ENCODE results near the gene CCR6. TPM values are rescaled to one million over a fixed set of nuclear protein-coding genes. Genes with fewer than 3 reads are reported as not detected.

CCR6 gene
- total RNA-seq, 4 donors from 2014 or later = 0.98 to 2.4 (median 1.2) TPM

DNA sequence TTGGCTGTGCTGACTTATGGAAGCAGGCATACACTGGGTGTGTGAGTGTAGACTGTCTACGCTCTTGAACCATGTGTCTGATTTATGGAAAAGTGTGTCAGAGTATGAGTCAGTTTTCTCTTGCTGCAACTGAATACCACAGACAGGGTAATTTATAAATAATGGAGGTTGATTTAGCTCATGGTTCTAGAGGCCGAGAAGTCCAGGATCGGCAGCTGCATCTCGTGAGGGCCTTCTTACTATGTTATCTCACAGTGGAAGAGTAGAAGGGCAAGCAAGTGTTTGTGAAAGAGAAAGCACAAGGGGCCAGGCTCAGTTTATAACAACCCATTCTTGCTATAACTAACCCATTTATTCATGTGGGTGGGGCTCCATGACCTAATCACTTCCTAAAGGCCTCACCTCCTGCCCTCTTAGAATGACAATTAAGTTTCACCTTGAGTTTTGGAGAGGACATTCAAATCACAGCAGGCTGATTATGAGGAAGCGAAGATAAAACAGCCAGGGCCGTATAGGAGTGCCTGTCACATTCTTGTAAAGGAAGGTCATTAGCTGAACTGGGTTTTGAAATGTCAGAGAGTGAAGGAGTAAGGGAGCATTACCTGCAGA lies 28.1 kb downstream of the CCR6 start:
- TF ChIP-seq POLR2AphosphoS5 (IDR thresholded peaks at IDR 0.05) = no peak
- no peak for TF ChIP-seq EP300 (IDR thresholded peaks at IDR 0.05)
- H3K27me3 ChIP-seq = peaks cover 28% of the 10 kb centered on the region
- peaks cover 5% of the 10 kb centered on the region for H3K4me1 ChIP-seq
- H3K36me3 ChIP-seq = no peaks in the 10 kb centered on the region
- H3K27ac ChIP-seq = no peak overlapping the region
- H3K4me3 ChIP-seq = no peak overlapping the region
- WGBS = 90% methylated on average over 6 of the region's 6 CpGs
- no peaks in the 10 kb centered on the region for H3K9me3 ChIP-seq
- no peak for DNase-seq (ENCODE audit: low spot score in 2 of 2)

DNA sequence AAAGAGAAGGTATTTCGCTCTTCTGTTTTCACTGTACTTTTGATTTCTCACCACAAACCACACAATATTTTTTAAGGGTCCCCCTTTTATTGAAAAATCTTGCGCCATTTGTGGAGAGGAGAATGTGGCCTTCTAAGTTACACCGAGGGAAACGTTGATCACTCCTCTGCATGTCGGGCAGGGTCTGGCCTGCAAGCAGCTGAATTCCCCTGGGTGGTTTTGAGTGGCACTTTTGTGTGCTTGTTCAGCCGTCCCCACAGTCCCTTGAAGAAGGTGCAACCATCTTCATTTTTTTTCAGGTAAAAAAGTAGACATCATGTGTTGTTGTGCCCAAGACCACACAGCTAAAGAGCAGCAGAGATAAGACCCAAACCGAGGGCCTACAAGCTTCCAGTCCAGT lies 28.8 kb downstream of the CCR6 start:
- no peak overlapping the region for H3K4me3 ChIP-seq
- peaks cover 22% of the 10 kb centered on the region for H3K27me3 ChIP-seq
- H3K27ac ChIP-seq = no peak overlapping the region
- H3K36me3 ChIP-seq = no peaks in the 10 kb centered on the region
- H3K9me3 ChIP-seq = no peaks in the 10 kb centered on the region
- DNase-seq (ENCODE audit: low spot score in 2 of 2) = no peak
- peaks cover 4% of the 10 kb centered on the region for H3K4me1 ChIP-seq
- 87% methylated on average over 7 of the region's 7 CpGs for WGBS
- TF ChIP-seq POLR2AphosphoS5 (IDR thresholded peaks at IDR 0.05) (no peak), POLR2A (IDR thresholded peaks at IDR 0.05) (no peak), EP300 (IDR thresholded peaks at IDR 0.05) (no peak), CTCF (IDR thresholded peaks at IDR 0.05) (no peak)

DNA sequence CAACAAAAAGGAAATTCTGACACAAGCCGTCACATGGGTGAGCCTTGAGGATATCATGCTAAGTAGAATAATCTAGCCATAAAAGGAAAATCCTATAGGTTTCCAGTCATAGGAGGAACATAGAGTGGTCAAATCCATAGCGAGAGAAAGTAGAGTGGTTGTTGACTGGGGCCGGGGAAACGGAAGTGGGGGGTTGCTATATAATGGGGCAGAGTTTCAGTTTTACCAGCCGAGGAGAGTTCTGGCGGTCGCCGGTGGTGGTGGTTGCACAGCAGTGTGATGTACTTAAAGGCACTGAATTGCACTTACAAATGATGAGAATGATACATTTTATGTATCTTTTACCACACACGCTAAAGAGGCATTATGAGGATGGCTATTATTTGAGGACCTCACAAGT lies 30.0 kb downstream of the CCR6 start:
- TF ChIP-seq CTCF (IDR thresholded peaks at IDR 0.05) (no peak), EP300 (IDR thresholded peaks at IDR 0.05) (no peak), POLR2AphosphoS5 (IDR thresholded peaks at IDR 0.05) (no peak), POLR2A (IDR thresholded peaks at IDR 0.05) (no peak)
- 78% methylated on average over 9 of the region's 9 CpGs for WGBS
- H3K36me3 ChIP-seq = no peaks in the 10 kb centered on the region
- H3K4me3 ChIP-seq = peak overlapping the region; percentile 14
- DNase-seq (ENCODE audit: low spot score in 2 of 2) = no peak
- no peak overlapping the region for H3K27ac ChIP-seq
- no peaks in the 10 kb centered on the region for H3K4me1 ChIP-seq
- H3K9me3 ChIP-seq = no peaks in the 10 kb centered on the region
- H3K27me3 ChIP-seq = peaks cover 20% of the 10 kb centered on the region

DNA sequence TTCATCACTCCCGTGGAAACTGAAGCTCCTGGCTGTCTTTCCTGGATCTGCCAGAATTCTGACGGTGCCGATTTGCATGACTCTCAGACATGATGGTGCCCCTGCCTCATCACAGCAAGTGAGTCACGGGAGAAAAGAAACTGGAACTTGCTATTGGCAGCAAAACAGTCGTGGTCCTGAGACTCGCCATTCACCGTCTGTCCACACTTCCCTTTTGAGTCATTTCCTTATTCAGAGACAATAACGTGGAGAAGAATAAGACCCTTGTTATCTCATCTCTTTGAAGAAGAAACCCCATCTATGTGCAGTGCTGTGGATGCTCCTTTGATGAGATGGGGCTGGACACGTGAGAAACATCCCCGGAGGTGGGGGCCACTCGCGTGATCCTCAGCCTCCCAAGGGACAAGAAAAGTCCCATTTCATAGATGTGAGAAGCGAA lies 30.6 kb downstream of the CCR6 start:
- Histone ChIP-seq H3K27ac (no peak overlapping the region), H3K9me3 (no peaks in the 10 kb centered on the region), H3K4me3 (peak overlapping the region; percentile 14), H3K4me1 (no peaks in the 10 kb centered on the region), H3K27me3 (peaks cover 20% of the 10 kb centered on the region), H3K36me3 (no peaks in the 10 kb centered on the region)
- TF ChIP-seq POLR2A (IDR thresholded peaks at IDR 0.05) = no peak
- no peak for TF ChIP-seq POLR2AphosphoS5 (IDR thresholded peaks at IDR 0.05)
- TF ChIP-seq CTCF (IDR thresholded peaks at IDR 0.05) = no peak
- TF ChIP-seq EP300 (IDR thresholded peaks at IDR 0.05) = no peak
- 59% methylated on average over 13 of the region's 13 CpGs for WGBS
- no peak for DNase-seq (ENCODE audit: low spot score in 2 of 2)

DNA sequence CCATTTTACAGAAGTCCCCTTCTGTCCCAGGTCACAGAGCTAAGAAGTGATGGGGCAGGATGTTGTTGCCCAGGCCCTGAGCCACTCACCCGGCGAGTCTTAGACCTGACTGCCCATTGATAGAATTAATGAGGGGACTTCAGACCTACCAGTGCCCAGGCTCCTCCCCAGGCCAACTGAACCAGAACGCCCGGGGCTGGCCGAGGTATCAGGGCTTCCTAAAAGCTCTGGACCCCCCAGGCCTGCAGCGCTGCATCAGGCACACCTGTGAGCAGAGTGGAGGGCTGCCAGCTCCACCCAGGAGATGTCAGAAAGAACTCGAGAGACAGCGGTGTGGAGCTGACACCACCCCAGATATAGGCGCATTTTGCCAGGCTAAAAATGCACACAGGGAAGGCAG lies 31.4 kb downstream of the CCR6 start:
- H3K27ac ChIP-seq = no peak overlapping the region
- 67% methylated on average over 9 of the region's 9 CpGs for WGBS
- TF ChIP-seq POLR2A (IDR thresholded peaks at IDR 0.05) = no peak
- no peak for TF ChIP-seq CTCF (IDR thresholded peaks at IDR 0.05)
- TF ChIP-seq EP300 (IDR thresholded peaks at IDR 0.05) = no peak
- no peak for TF ChIP-seq POLR2AphosphoS5 (IDR thresholded peaks at IDR 0.05)
- peaks cover 20% of the 10 kb centered on the region for H3K27me3 ChIP-seq
- no peaks in the 10 kb centered on the region for H3K9me3 ChIP-seq
- no peak overlapping the region for H3K4me3 ChIP-seq
- DNase-seq (ENCODE audit: low spot score in 2 of 2) = no peak
- no peaks in the 10 kb centered on the region for H3K4me1 ChIP-seq
- H3K36me3 ChIP-seq = no peaks in the 10 kb centered on the region

- H3K9me3 ChIP-seq = no peaks in the 10 kb centered on the region
- no peak for TF ChIP-seq POLR2AphosphoS5 (IDR thresholded peaks at IDR 0.05)
- TF ChIP-seq POLR2A (IDR thresholded peaks at IDR 0.05) = no peak
- H3K27ac ChIP-seq = no peak overlapping the region
- WGBS = 29% methylated on average over 2 of the region's 2 CpGs
- no peak for DNase-seq (ENCODE audit: low spot score in 2 of 2)
- no peak overlapping the region for H3K4me3 ChIP-seq
- H3K4me1 ChIP-seq = no peaks in the 10 kb centered on the region
- no peaks in the 10 kb centered on the region for H3K36me3 ChIP-seq
- peaks cover 14% of the 10 kb centered on the region for H3K27me3 ChIP-seq
These were observed 32.0 kb downstream of the CCR6 start for GRCh38 chr6:167154895-167155294.
